GM10266 (cell line): ENCODE results near the gene LTBP1.

Source experiments
- DNase-seq: peaks from one replicate; pipeline ENCODE4 v3.0.0; 2012; ENCODE audit errors: extremely low spot score
- CTCF ChIP-seq: IDR thresholded peaks from 2 replicates; pipeline ENCODE4 v1.5.1; 2012; ENCODE audit warnings: mild to moderate bottlenecking, low read depth; ENCODE audit not compliant: control insufficient read depth, insufficient read depth; ENCODE audit errors: missing control alignments

The LTBP1 gene

DNA sequence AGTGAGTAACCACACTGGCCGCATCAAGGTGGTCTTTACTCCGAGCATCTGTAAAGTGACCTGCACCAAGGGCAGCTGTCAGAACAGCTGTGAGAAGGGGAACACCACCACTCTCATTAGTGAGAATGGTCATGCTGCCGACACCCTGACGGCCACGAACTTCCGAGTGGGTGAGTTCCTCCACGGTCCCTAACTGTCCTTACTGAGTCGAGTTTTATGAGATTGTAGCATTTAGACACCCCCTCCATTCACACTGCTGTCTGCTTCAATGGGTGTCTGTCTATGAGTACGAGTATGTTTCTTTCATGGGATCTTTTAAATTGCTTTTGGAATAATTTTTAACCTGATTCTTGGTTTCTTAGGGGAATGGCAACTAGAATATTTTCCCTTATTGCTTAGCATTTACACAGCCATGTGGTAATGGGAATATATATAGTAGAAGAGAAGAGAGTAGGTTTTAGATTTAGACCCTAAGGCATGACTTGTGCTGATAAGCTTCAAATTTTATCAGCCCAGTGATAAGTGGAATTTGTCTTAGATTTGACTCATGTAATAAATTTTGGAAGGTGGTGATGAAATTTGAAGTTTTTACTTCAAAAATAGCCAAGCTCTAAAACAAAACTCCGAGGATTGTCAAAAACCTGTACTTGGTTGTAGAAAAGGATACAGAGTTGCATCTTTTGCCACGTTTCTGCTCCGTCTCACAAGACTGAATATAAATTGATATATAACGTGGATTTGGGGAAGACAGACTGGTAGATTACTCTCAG lies 188.2 kb downstream of the LTBP1 start:
- no peak for DNase-seq
- no peak for TF ChIP-seq CTCF

DNA sequence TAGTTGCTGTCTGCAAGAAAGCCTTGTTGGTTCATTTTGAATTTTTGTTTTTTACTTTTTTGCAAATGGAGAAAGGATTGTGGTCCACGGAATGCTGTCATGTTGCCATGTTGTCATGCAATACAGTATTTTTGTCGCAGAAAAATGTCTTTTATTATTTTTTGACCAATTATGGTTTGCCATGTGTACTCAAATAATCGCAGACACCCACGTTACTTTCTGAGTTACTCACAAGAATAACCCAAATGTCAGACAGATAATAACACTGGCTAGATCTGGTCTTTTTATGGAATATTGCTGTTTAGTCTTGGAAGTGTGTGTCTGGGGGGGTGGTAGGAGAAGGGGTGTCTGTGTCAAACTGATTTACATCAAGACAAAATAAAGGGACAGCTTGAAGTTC lies 188.9 kb downstream of the LTBP1 start:
- no peak for TF ChIP-seq CTCF

DNA sequence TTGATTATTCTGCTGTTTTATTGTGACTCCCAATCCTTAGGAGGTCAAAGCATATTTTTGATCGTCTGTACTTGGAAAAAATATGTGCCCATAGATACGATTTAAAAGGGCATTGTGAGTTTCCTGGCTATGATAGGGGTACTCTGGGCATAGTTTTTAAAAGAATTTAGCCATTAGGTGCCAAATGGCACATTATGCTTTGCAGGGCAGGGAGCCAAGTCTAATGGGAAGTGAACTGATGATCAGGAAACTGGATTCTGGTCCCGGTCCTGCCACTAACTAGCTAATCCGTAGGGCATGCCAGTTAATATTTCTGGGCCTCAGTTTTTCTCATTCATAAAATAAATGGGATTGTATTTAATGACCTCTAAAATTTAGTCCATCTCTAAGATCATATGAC lies 189.3 kb downstream of the LTBP1 start:
- TF ChIP-seq CTCF = no peak
- DNase-seq = no peak

More for the DNA sequence above, 188.9 kb downstream of the LTBP1 start:
- DNase-seq = no peak

GRCh38 chr2:33136566-33136965 lies 189.8 kb downstream of the LTBP1 start:
- no peak for TF ChIP-seq CTCF
- no peak for DNase-seq

- no peak for TF ChIP-seq CTCF
- DNase-seq = no peak
These were observed 190.6 kb downstream of the LTBP1 start for GRCh38 chr2:33137331-33137730.

GRCh38 chr2:33139949-33140348 lies 193.2 kb downstream of the LTBP1 start:
- DNase-seq = no peak
- no peak for TF ChIP-seq CTCF

DNA sequence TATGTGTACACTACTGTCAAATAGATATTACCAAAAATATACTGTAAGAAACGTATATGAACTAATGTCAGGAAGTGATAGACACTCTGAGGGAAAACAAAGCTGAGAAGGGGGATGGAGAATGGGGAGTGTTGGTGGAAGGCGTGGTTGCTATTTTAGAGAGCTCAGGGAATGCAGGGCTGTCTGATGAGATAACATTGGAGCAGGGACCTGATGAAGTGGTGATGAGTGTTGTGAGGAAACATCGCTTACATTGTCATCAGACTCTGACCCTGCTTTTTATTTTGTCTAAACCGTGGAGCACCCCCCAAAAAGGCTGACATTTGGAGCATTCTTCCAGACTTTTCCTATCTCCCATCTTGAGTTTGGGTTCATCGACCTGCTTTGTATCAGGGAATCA lies 194.7 kb downstream of the LTBP1 start:
- no peak for DNase-seq
- no peak for TF ChIP-seq CTCF
